Pancreas (tissue), 10 donors: ENCODE measurements around the gene SHOX. TPM values are rescaled to one million over a fixed set of nuclear protein-coding genes. Genes with fewer than 3 reads are reported as not detected.

ENCODE experiments used
- ATAC-seq, 4 donors: fragments of 200-7000 bp; cut with Tn5 transposase; one replicate each; pipeline versions ENCODE4 v1.8.0 to v1.9.1; 2020; ENCODE audit warnings: mild to moderate bottlenecking in 4 of 4, moderate library complexity in 4 of 4
- DNase-seq, 6 donors: peaks; one replicate each; pipeline ENCODE4 v3.0.0-alpha.2; 2020
- FAIRE-seq: peaks from 2 replicates; lab custom pipeline; 2012; peaks lifted over from hg19 to GRCh38; lab: Jason Lieb, UNC
- H3K27ac ChIP-seq, 4 donors: fragments of 200-600 bp; sonication (generic); 1 replicate in 3 of 4; 2 replicates in 1 of 4; pipeline versions ENCODE4 v1.5.0 to v1.8.0; 2020
- H3K27me3 ChIP-seq, 4 donors: fragments of 200-600 bp; one replicate each; pipeline ENCODE4 v1.8.0; 2021
- H3K36me3 ChIP-seq, 3 donors: fragments of 200-600 bp; sonication (generic) in 1 of 3; one replicate each; pipeline versions ENCODE4 v1.5.0 to v1.8.0; 2020 to 2021
- H3K4me1 ChIP-seq, 3 donors: fragments of 200-600 bp; one replicate each; pipeline ENCODE4 v1.8.0; 2021
- H3K4me3 ChIP-seq, 4 donors: fragments of 200-600 bp; sonication (generic) in 2 of 4; one replicate each; pipeline versions ENCODE4 v1.5.0 to v1.8.0; 2020 to 2021
- H3K9me3 ChIP-seq, 4 donors: fragments of 200-600 bp; one replicate each; pipeline ENCODE4 v1.8.0; 2021
- WGBS, 2 donors: extraction: QIAGEN DNeasy Blood & Tissue Kit; methylation state at CpG; one replicate each; pipeline ENCODE4 v1.1.7; 2013; 5-methylcytosine and 5-hydroxymethylcytosine counted together
- intact Hi-C, 3 donors: fragments of 100-400 bp; cut with DNase I; formaldehyde crosslinking; loops; one replicate each; pipeline versions ENCODE4 v1.11.1 to v1.14.2; 2022
- polyA plus RNA-seq, 2 donors: library from polyadenylated mRNA; stranded (reverse); fragments of 200-250 nt; gene quantifications; one replicate each; pipeline ENCODE4 v1.2.3, GENCODE V29; 2013
- total RNA-seq, 6 donors: library from RNA; stranded (reverse); fragmentation: NEBNext Ultra II Directional in 4 of 6; extraction: Animal tissue kit (Norgen Biotek cat#: 25700) in 4 of 6; gene quantifications; one replicate each; pipeline versions ENCODE4 v1.2.1 to v1.2.4, GENCODE V29; 2021 to 2023
- TF ChIP-seq, protein P1 (sequence below), 4 donors: fragments of 200-600 bp; sonication (generic) in 3 of 4; IDR thresholded peaks; one replicate each; pipeline versions ENCODE4 v1.5.0 to v1.8.0; 2021; ENCODE audit warnings: antibody characterized with exemption in 4 of 4
- donor health status: healthy with polysubstance abuse.
- donor health status: DM: no; HTN: no; CAD: no; lungs with moderate emphysema.
- donor health status: DM: no; HTN: no; CAD: no.
- donor health status: control.
- donor health status: control.
- donor health status: Bipolar disorder and iron deficiency.
- donor health status: DM: yes; HTN: yes; CAD: no.
- donor health status: DM: no; HTN: no; CAD: no.
- donor health status: DM: no; HTN: no; CAD: no.
- donor health status: DM: yes; HTN: yes; CAD: no.

The SHOX gene
- total and polyA plus RNA-seq, 8 donors = not detected

DNA sequence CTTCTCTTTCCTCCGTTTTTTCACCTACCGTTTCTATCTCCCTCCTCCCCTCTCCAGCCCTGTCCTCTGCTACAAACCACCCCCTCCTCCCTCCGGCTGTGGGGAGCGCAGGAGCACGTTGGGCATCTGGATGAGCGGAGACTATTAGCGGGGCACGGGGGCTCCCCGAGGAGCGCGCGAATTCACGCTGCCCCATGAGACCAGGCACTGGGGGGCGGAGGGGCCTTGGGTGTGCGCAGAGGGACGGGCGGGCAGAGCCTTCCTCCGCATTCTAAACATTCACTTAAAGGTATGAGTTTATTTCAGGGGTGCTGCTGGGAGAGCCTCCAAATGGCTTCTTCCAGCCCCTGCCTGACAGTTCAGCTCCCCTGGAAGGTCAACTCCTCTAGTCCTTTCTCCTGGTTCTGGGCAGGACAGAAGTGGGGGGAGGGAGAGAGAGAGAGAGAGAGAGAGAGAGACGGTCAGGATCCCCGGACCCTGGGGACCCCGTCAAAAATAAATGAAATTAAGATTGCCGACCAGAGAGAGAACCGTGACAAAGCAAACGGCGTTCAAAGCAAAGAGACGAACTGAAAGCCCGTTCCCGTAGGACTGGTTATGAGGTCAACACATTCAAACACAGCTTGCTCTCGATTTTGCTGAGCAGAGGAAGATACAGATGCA, 5.0 kb downstream of the SHOX start:
- ATAC-seq (no peak), FAIRE-seq (no peak), DNase-seq (peak in 1 of 6 donors; percentile 46)
- Histone ChIP-seq H3K27me3 (peaks cover 0 to 38% (median 2%) of the 10 kb centered on the region in 4 donors), H3K4me3 (no peak overlapping the region), H3K27ac (no peak overlapping the region), H3K4me1 (no peaks in the 10 kb centered on the region), H3K36me3 (no peaks in the 10 kb centered on the region), H3K9me3 (no peaks in the 10 kb centered on the region)
- TF ChIP-seq, protein P1, sequence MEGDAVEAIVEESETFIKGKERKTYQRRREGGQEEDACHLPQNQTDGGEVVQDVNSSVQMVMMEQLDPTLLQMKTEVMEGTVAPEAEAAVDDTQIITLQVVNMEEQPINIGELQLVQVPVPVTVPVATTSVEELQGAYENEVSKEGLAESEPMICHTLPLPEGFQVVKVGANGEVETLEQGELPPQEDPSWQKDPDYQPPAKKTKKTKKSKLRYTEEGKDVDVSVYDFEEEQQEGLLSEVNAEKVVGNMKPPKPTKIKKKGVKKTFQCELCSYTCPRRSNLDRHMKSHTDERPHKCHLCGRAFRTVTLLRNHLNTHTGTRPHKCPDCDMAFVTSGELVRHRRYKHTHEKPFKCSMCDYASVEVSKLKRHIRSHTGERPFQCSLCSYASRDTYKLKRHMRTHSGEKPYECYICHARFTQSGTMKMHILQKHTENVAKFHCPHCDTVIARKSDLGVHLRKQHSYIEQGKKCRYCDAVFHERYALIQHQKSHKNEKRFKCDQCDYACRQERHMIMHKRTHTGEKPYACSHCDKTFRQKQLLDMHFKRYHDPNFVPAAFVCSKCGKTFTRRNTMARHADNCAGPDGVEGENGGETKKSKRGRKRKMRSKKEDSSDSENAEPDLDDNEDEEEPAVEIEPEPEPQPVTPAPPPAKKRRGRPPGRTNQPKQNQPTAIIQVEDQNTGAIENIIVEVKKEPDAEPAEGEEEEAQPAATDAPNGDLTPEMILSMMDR (IDR thresholded peaks at IDR 0.05) = no peak
- intact Hi-C loops = no loop called here
- 1 to 2% methylated on average over 29 of the region's 29 CpGs for WGBS, 2 donors

DNA sequence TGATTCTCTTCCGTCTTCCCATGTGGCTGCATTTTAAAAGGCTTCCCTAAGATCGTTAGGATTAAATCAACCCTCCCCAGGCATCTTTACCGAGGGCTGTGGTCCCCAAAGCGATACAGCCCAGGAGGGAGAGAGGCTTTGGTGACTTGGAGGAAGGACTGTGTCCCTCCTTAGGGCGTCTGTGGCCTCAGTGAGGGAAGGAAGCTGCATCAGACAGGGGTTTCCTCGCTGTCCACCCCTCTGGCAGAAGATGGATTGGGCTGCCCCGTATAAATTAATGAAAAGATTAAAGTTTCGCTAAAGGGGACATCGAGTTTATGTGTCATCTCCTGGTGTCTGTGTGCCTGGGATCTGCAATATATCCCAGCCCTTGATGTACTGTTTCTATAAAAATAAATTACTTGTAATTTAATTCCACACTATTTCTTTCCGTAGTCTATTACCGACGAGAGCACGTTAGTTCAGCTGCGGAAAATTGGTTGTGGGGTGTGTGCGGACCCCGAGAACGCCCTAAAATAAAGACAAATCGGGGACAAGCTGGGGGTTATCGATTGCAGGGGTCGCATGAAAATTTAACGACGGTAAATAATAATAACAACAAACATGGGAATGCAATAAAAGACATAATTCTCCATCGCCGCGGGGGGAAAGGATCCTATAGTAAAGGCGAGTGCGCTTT, 6.5 kb downstream of the SHOX start:
- no peaks in the 10 kb centered on the region for H3K4me1 ChIP-seq
- FAIRE-seq (no peak), ATAC-seq (no peak), DNase-seq (peak in 1 of 6 donors; percentile 16)
- no peak overlapping the region for H3K4me3 ChIP-seq
- intact Hi-C loops = no loop called here
- no peaks in the 10 kb centered on the region for H3K36me3 ChIP-seq
- no peak overlapping the region for H3K27ac ChIP-seq
- WGBS, 2 donors = 3 to 4% methylated on average over 27 of the region's 27 CpGs
- TF ChIP-seq, protein P1 (IDR thresholded peaks at IDR 0.05) = no peak
- H3K27me3 ChIP-seq = peaks cover 0 to 36% (median 2%) of the 10 kb centered on the region in 4 donors
- H3K9me3 ChIP-seq = no peaks in the 10 kb centered on the region

DNA sequence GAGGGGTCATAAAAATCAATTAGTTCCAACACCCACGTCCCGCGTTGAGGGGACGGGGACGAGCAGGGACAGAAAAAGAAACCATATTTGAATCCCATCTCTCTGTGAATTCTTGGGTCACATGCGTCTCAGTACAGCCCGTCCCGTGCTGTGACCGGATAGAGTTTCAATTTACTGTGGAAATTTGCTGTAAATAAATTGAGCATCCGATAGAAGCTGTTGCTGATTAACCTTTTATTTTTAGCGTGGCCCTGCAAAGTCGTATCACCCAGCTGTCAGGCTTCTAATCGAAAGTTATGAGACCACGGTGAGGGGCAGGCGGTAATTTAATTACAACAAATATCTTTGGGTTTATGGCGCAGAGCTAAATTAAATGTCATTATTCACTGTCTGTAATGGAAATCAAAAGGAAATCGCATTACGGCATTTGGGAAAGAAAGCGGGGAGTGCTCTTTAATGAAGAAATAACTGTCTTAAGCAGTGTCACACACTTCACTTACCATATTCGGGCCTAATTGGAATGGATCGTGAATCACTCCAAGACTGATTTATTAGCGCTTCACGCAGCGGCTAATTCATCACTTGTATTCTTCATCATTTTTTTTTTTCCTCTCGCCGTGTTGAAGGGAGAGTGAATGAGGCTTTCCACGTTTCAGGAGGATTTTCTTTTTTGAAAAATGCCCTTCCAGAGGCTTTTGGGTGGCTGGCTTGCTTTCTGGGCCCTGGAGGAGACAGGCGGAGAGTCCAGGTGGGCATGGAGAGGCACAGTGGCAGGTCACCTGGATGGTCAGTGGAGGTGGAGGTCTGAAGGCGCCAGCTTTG, 7.3 kb downstream of the SHOX start:
- ATAC-seq = no peak
- TF ChIP-seq, protein P1 (IDR thresholded peaks at IDR 0.05) = no peak
- no peaks in the 10 kb centered on the region for H3K36me3 ChIP-seq
- no peak overlapping the region for H3K27ac ChIP-seq
- peaks cover 0 to 36% (median 2%) of the 10 kb centered on the region in 4 donors for H3K27me3 ChIP-seq
- no peaks in the 10 kb centered on the region for H3K4me1 ChIP-seq
- intact Hi-C loops = no loop called here
- DNase-seq = no peak
- no peak for FAIRE-seq
- WGBS, 2 donors = 3% methylated on average over 29 of the region's 29 CpGs
- H3K4me3 ChIP-seq = no peak overlapping the region
- no peaks in the 10 kb centered on the region for H3K9me3 ChIP-seq

DNA sequence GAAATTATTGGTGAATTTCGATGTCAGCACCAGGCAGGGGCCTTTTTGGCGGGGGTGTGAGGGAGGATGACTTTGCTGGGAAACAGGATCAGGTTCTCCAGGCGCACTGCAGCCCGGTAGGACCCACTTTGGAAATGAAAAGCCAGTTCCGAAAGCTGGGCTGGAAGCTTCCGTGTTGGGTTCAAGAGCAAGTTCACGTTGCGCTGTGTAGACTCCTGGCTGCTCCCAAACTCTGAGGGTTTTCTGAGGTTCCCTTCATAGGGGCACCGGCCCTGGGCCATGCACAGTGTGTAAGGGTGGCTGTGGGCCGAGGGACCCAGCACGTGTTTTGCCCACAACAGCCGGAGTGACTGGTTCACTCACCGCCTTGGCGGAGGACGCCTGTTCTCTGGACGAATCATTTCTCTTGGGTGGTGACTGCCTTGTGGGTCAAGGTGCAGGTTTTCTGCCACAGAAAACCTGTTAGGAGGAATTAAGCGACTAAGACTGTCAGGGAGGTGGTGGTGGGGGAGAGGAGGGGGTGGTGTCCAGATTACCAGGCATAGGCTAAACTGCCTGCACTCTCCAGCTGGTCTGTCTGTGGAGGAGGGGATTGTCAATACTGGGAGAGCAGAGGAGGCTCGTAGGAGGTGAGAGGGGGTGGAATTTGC, 8.0 kb downstream of the SHOX start:
- H3K4me1 ChIP-seq = no peaks in the 10 kb centered on the region
- no peak for FAIRE-seq
- intact Hi-C loops = no loop called here
- H3K27me3 ChIP-seq = peaks cover 0 to 36% (median 2%) of the 10 kb centered on the region in 4 donors
- no peak for DNase-seq
- H3K36me3 ChIP-seq = no peaks in the 10 kb centered on the region
- 0 to 3% methylated on average over 18 of the region's 18 CpGs for WGBS, 2 donors
- TF ChIP-seq, protein P1 (IDR thresholded peaks at IDR 0.05) = no peak
- no peak overlapping the region for H3K4me3 ChIP-seq
- ATAC-seq = no peak
- H3K27ac ChIP-seq = no peak overlapping the region
- H3K9me3 ChIP-seq = no peaks in the 10 kb centered on the region
